WTC11 (cell line): Measurements from ENCODE around the gene ANKLE2. TPM values are rescaled to one million over a fixed set of nuclear protein-coding genes. Genes with fewer than 3 reads are reported as not detected.

Experiments used
- ATAC-seq: fragments of 200-7000 bp; cut with Tn5 transposase; 2 replicates; pipeline ENCODE4 v1.10.0; 2021; ENCODE audit warnings: mild to moderate bottlenecking, moderate library complexity
- CTCF ChIA-PET: fragments of 300-600 bp; sonication (Branson Sonifier 250); formaldehyde crosslinking; loops from one replicate; lab custom pipeline; 2021; ENCODE audit warnings: antibody characterized with exemption; lab: Charles Lee
- POLR2A ChIA-PET: fragments of 350-600 bp; sonication (Branson Sonifier 250); formaldehyde crosslinking; loops from one replicate; lab custom pipeline; 2021; ENCODE audit warnings: antibody characterized with exemption; lab: Charles Lee
- DNase-seq: peaks from one replicate; pipeline ENCODE4 v3.0.0; 2021; ENCODE audit warnings: low spot score
- H3K27ac Mint-ChIP-seq: 2 replicates; pipeline ENCODE4 v1.8.0; 2021; ENCODE audit warnings: mixed read lengths
- H3K27me3 Mint-ChIP-seq: 2 replicates; pipeline ENCODE4 v1.8.0; 2021; ENCODE audit warnings: low read depth, mild to moderate bottlenecking, moderate library complexity, mixed read lengths
- H3K36me3 Mint-ChIP-seq: 2 replicates; pipeline ENCODE4 v1.8.0; 2021; ENCODE audit warnings: mixed read lengths
- H3K4me1 Mint-ChIP-seq: 2 replicates; pipeline ENCODE4 v1.8.0; 2022; ENCODE audit warnings: mixed read lengths
- H3K4me3 Mint-ChIP-seq: 2 replicates; pipeline ENCODE4 v1.8.0; 2021; ENCODE audit warnings: mild to moderate bottlenecking, moderate library complexity, mixed read lengths
- H3K9me3 Mint-ChIP-seq: 2 replicates; pipeline ENCODE4 v1.8.0; 2021; ENCODE audit warnings: mixed read lengths
- AR ChIP-seq: fragments of 250-450 bp; sonication (Bioruptor Pico); IDR thresholded peaks from 2 replicates; pipeline ENCODE4 v1.9.0; 2021; ENCODE audit warnings: mild to moderate bottlenecking
- ARID4B ChIP-seq: sonication (generic); formaldehyde crosslinking; IDR thresholded peaks from 2 replicates; pipeline ENCODE4 v1.8.0; 2023; ENCODE audit warnings: missing genetic modification reagents, mild to moderate bottlenecking, borderline replicate concordance
- CDX4 ChIP-seq: fragments of 250-450 bp; sonication (Bioruptor Pico); IDR thresholded peaks from 2 replicates; pipeline ENCODE4 v1.9.0; 2021; ENCODE audit warnings: moderate library complexity, mild to moderate bottlenecking, inconsistent platforms, borderline replicate concordance
- CREM ChIP-seq: sonication (generic); formaldehyde crosslinking; IDR thresholded peaks from 2 replicates; pipeline ENCODE4 v1.8.1; 2022; ENCODE audit warnings: mild to moderate bottlenecking, missing genetic modification reagents, moderate library complexity
- CTCF ChIP-seq: fragments of 200-600 bp; IDR thresholded peaks from 2 replicates; pipeline ENCODE4 v1.8.0; 2022; ENCODE audit warnings: antibody characterized with exemption
- FOXP4 ChIP-seq: sonication (generic); formaldehyde crosslinking; IDR thresholded peaks from 2 replicates; pipeline ENCODE4 v1.8.0; 2022; ENCODE audit warnings: mild to moderate bottlenecking, missing genetic modification reagents
- GABPB1 ChIP-seq: sonication (generic); formaldehyde crosslinking; IDR thresholded peaks from 2 replicates; pipeline ENCODE4 v1.8.1; 2023; ENCODE audit warnings: mild to moderate bottlenecking, missing genetic modification reagents
- MXD4 ChIP-seq: fragments of 250-450 bp; sonication (Bioruptor Pico); IDR thresholded peaks from 2 replicates; pipeline ENCODE4 v1.8.0; 2021; ENCODE audit warnings: mild to moderate bottlenecking, moderate library complexity, borderline replicate concordance
- MYBL2 ChIP-seq: sonication (generic); formaldehyde crosslinking; IDR thresholded peaks from 2 replicates; pipeline ENCODE4 v1.8.1; 2023; ENCODE audit warnings: mild to moderate bottlenecking, moderate library complexity, missing genetic modification reagents
- NR2C2 ChIP-seq: sonication (generic); formaldehyde crosslinking; IDR thresholded peaks from 2 replicates; pipeline ENCODE4 v1.8.0; 2022; ENCODE audit warnings: mild to moderate bottlenecking, missing genetic modification reagents
- NR3C1 ChIP-seq: sonication (generic); formaldehyde crosslinking; conservative IDR thresholded peaks from 2 replicates; pipeline ENCODE4 v1.8.1; 2023; ENCODE audit warnings: low read depth, mild to moderate bottlenecking, missing genetic modification reagents
- USF2 ChIP-seq: sonication (generic); formaldehyde crosslinking; IDR thresholded peaks from 2 replicates; pipeline ENCODE4 v1.8.1; 2023; ENCODE audit warnings: mild to moderate bottlenecking, missing genetic modification reagents, moderate library complexity
- ZNF416 ChIP-seq: fragments of 250-450 bp; sonication (Bioruptor Pico); IDR thresholded peaks from 2 replicates; pipeline ENCODE4 v1.9.0; 2021; ENCODE audit warnings: mild to moderate bottlenecking, inconsistent platforms
- ZNF512 ChIP-seq: sonication (generic); formaldehyde crosslinking; IDR thresholded peaks from 2 replicates; pipeline ENCODE4 v1.8.1; 2022; ENCODE audit warnings: missing genetic modification reagents, borderline replicate concordance
- total RNA-seq: library from RNA; stranded (reverse); gene quantifications from 3 replicates; pipeline ENCODE4 v1.2.3, GENCODE V29; 2021

The ANKLE2 gene
- total RNA-seq, 1 experiment from 2014 or later = 63.8 TPM

- TF ChIP-seq FOXP4 (CRISPR knock-in tag) (peak; percentile 37; the same call in 1 of the 2 replicates), NR2C2 (CRISPR knock-in tag) (no peak), MXD4 (CRISPR knock-in tag) (no peak), AR (CRISPR knock-in tag) (no peak), GABPB1 (peak; percentile 45; the same call in 1 of the 2 replicates), USF2 (CRISPR knock-in tag) (peak; percentile 40), CREM (peak; percentile 56), CTCF (no peak), MYBL2 (0 out of 2 replicates have a peak, but pooled peaks have one; percentile 32), NR3C1 (CRISPR knock-in tag) (0 out of 2 replicates have a peak, but pooled peaks have one; percentile 52)
Measured at GRCh38 chr12:132687211-132688164, 74.1 kb downstream of the ANKLE2 start, which contains the start of the genes POLE and PXMP2 (continued).

GRCh38 chr12:132686825-132687210 is 74.8 kb downstream of the ANKLE2 start:
- H3K4me1 Mint-ChIP-seq = peaks cover 21% of the 10 kb centered on the region
- CTCF ChIA-PET = interaction anchor here (0.6 kb wide), 1 partner anchor 483 kb away, joined by 3 read pairs; no protein-coding TSS in a partner anchor
- no peaks in the 10 kb centered on the region for H3K9me3 Mint-ChIP-seq
- POLR2A ChIA-PET = interaction anchor here (0.6 kb wide), 1 partner anchor 20 kb away, joined by 4 read pairs; no protein-coding TSS in a partner anchor
- H3K36me3 Mint-ChIP-seq = peaks cover 6% of the 10 kb centered on the region; the same call in 1 of the 2 replicates
- ATAC-seq (peak; percentile 43), DNase-seq (peak; percentile 50)
- peak overlapping the region; percentile 69 for H3K4me3 Mint-ChIP-seq
- no peak overlapping the region for H3K27ac Mint-ChIP-seq
- peaks cover 15% of the 10 kb centered on the region for H3K27me3 Mint-ChIP-seq
- TF ChIP-seq ARID4B (CRISPR knock-in tag) (no peak), MYBL2 (no peak), CDX4 (CRISPR knock-in tag) (no peak), ZNF512 (CRISPR knock-in tag) (no peak), ZNF416 (CRISPR knock-in tag) (0 out of 2 replicates have a peak, but pooled peaks have one; percentile 43)
